Endothelial cell (in vitro differentiated cells): ENCODE results near the gene SMIM20. TPM values are rescaled to one million over a fixed set of nuclear protein-coding genes. Genes with fewer than 3 reads are reported as not detected.

Experiments
- DNase-seq: peaks from one replicate; pipeline ENCODE4 v3.0.0; 2021; ENCODE audit warnings: low spot score
- H3K27ac Mint-ChIP-seq: one replicate; pipeline ENCODE4 v1.8.0; 2021; ENCODE audit warnings: mixed read lengths, inconsistent platforms; ENCODE audit not compliant: unreplicated experiment
- H3K27me3 Mint-ChIP-seq: one replicate; pipeline ENCODE4 v1.8.0; 2021; ENCODE audit warnings: mild to moderate bottlenecking, moderate library complexity, mixed read lengths, inconsistent platforms; ENCODE audit not compliant: unreplicated experiment
- H3K36me3 Mint-ChIP-seq: one replicate; pipeline ENCODE4 v1.8.0; 2021; ENCODE audit warnings: mild to moderate bottlenecking, low read depth, mixed read lengths, inconsistent platforms; ENCODE audit not compliant: unreplicated experiment
- H3K4me1 Mint-ChIP-seq: one replicate; pipeline ENCODE4 v1.8.0; 2021; ENCODE audit warnings: mild to moderate bottlenecking, mixed read lengths, inconsistent platforms; ENCODE audit not compliant: unreplicated experiment
- H3K4me3 Mint-ChIP-seq: one replicate; pipeline ENCODE4 v1.8.0; 2021; ENCODE audit warnings: mild to moderate bottlenecking, mixed read lengths, inconsistent platforms; ENCODE audit not compliant: unreplicated experiment
- H3K9me3 Mint-ChIP-seq: one replicate; pipeline ENCODE4 v1.8.0; 2021; ENCODE audit warnings: mixed read lengths, inconsistent platforms; ENCODE audit not compliant: unreplicated experiment
- CTCF ChIP-seq: fragments of 200-600 bp; sonication (generic); IDR thresholded peaks from one replicate; pipeline ENCODE4 v1.5.0; 2021; ENCODE audit warnings: antibody characterized with exemption; ENCODE audit not compliant: unreplicated experiment
- total RNA-seq: library from RNA; stranded (reverse); fragmentation: NEBNext Ultra II Directional; extraction: Animal tissue kit (Norgen Biotek cat#: 25700); gene quantifications from one replicate; pipeline ENCODE4 v1.2.1, GENCODE V29; 2021; ENCODE audit not compliant: unreplicated experiment

Gene SMIM20
- total RNA-seq, 1 donor from 2014 or later, result 22.5 TPM

- Mint-ChIP-seq H3K4me3 (no peak overlapping the region), H3K9me3 (no peaks in the 10 kb centered on the region), H3K4me1 (peaks cover 27% of the 10 kb centered on the region), H3K36me3 (peaks cover 11% of the 10 kb centered on the region), H3K27me3 (no peaks in the 10 kb centered on the region), H3K27ac (no peak overlapping the region)
- DNase-seq, result no peak
- no peak for TF ChIP-seq CTCF
These were observed 41.0 kb upstream of the SMIM20 start for GRCh38 chr4:25872851-25873631.

- H3K36me3 Mint-ChIP-seq, result peaks cover 11% of the 10 kb centered on the region
- TF ChIP-seq CTCF, result no peak
- H3K27me3 Mint-ChIP-seq, result no peaks in the 10 kb centered on the region
- peaks cover 21% of the 10 kb centered on the region for H3K4me1 Mint-ChIP-seq
- H3K4me3 Mint-ChIP-seq, result no peak overlapping the region
- no peak overlapping the region for H3K27ac Mint-ChIP-seq
- H3K9me3 Mint-ChIP-seq, result no peaks in the 10 kb centered on the region
- no peak for DNase-seq
These were observed 40.3 kb upstream of the SMIM20 start for GRCh38 chr4:25873632-25874129.

- no peak for DNase-seq
- H3K27ac Mint-ChIP-seq, result no peak overlapping the region
- H3K4me1 Mint-ChIP-seq, result peaks cover 15% of the 10 kb centered on the region
- H3K36me3 Mint-ChIP-seq, result peaks cover 6% of the 10 kb centered on the region
- no peaks in the 10 kb centered on the region for H3K27me3 Mint-ChIP-seq
- H3K9me3 Mint-ChIP-seq, result no peaks in the 10 kb centered on the region
- no peak for TF ChIP-seq CTCF
- H3K4me3 Mint-ChIP-seq, result no peak overlapping the region
These were observed 39.4 kb upstream of the SMIM20 start for GRCh38 chr4:25874655-25875054.

- Mint-ChIP-seq H3K4me3 (no peak overlapping the region), H3K27ac (no peak overlapping the region), H3K36me3 (peaks cover 6% of the 10 kb centered on the region), H3K4me1 (peaks cover 15% of the 10 kb centered on the region), H3K9me3 (no peaks in the 10 kb centered on the region), H3K27me3 (no peaks in the 10 kb centered on the region)
- DNase-seq, result no peak
- no peak for TF ChIP-seq CTCF
These were observed 38.7 kb upstream of the SMIM20 start for GRCh38 chr4:25875281-25875745.

- H3K27me3 Mint-ChIP-seq, result peaks cover 1% of the 10 kb centered on the region
- peaks cover 2% of the 10 kb centered on the region for H3K4me1 Mint-ChIP-seq
- H3K4me3 Mint-ChIP-seq, result no peak overlapping the region
- H3K36me3 Mint-ChIP-seq, result no peaks in the 10 kb centered on the region
- no peak for DNase-seq
- H3K9me3 Mint-ChIP-seq, result no peaks in the 10 kb centered on the region
- no peak overlapping the region for H3K27ac Mint-ChIP-seq
- TF ChIP-seq CTCF, result no peak
These were observed 35.3 kb upstream of the SMIM20 start for GRCh38 chr4:25878676-25879075.
